Diencephalon (tissue), 1 donor: Measurements from ENCODE around the gene CTCFL. TPM values are rescaled to one million over a fixed set of nuclear protein-coding genes. Genes with fewer than 3 reads are reported as not detected.

ENCODE experiments used
- total RNA-seq: library from RNA; depleted of rRNA; stranded (reverse); fragments of >200 nt; gene quantifications from one replicate; pipeline ENCODE4 v1.2.3, GENCODE V29; 2014

CTCFL gene, protein sequence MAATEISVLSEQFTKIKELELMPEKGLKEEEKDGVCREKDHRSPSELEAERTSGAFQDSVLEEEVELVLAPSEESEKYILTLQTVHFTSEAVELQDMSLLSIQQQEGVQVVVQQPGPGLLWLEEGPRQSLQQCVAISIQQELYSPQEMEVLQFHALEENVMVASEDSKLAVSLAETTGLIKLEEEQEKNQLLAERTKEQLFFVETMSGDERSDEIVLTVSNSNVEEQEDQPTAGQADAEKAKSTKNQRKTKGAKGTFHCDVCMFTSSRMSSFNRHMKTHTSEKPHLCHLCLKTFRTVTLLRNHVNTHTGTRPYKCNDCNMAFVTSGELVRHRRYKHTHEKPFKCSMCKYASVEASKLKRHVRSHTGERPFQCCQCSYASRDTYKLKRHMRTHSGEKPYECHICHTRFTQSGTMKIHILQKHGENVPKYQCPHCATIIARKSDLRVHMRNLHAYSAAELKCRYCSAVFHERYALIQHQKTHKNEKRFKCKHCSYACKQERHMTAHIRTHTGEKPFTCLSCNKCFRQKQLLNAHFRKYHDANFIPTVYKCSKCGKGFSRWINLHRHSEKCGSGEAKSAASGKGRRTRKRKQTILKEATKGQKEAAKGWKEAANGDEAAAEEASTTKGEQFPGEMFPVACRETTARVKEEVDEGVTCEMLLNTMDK
- total RNA-seq: 0.23 TPM

DNA sequence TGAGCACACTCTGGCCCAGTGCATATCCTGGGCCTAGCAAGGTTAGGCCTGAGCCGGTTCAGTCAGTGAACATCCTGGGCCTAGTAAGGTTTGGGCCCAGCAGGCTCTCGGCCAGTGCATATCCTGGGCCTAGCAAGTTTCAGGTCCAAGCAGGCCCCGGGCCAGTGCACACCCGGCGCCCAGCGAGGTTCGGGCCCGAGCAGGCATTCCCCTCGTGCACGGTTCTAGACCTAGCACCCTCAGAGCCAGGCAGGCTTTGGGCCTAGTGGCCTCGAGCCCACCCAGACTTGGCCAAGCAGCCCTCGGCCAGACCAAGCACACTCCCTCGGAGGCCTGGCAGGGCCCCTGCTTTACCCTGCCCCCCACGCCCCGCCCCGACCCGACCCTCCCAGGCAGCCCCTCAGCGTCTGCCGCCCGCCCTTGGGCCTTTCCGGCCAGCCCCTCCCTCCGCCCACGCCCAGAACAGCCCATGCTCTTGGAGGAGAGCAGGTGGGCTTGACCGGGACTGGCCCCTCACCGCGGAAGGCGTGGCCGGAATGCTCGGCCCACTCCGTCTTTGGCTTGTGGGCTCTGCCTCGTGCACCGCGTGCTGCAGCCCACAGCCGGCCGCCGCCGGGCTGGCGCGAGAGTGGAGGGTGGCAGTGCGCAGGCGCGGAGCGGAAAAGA, at the start of gene CTCFL:
Gene CTCFL, minus strand, starts transcription at position 630 of the 666 bp plus-strand sequence. CDS start 935 bp downstream, outside the sequence.

DNA sequence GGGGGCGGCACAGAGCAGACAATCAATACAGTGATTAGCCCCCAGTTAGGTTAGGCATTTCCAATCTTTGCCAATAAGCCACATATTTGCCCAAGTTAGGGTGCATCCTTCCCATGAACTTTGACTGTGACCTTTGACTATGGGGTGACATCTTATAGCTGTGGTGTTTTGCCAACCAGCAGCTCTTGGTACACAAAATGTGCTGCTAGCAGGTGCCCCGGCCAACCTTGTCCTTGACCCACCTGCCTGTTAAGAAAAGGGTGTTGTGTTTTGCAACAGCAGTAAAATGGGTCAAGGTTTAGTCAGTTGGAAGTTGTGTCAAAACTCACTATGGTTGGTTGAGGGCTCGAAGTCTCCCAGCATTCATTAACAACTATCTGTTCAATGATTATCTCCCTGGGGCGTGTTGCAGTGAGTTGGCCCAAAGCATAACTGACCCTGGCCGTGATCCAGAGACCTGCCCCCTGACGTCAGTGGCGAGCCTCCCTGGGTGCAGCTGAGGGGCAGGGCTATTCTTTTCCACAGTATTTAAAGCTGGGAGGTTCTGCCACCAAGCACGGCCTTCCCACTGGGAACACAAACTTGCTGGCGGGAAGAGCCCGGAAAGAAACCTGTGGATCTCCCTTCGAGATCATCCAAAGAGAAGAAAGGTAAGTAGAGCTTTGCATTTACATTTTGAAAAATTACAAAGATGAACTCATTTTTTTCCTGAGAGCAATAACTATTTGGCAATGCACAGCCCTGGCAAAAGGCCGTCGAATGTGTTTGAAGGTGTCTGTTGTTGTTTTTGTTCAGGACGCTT, 35.8 kb upstream of the CTCFL start, which contains the start of gene PCK1:
Gene PCK1, plus strand, starts transcription at position 557 of the 802 bp plus-strand sequence. CDS start 302 bp downstream, outside the sequence.

Other genes starting within 250 kb of the CTCFL start
- gene SPO11, start 195.3 kb downstream of the CTCFL start, total RNA-seq: not detected
- 34.4 TPM for gene RAE1, start 173.9 kb downstream of the CTCFL start, total RNA-seq
- 11.5 TPM for gene RBM38, start 133.7 kb downstream of the CTCFL start, total RNA-seq
- gene PCK1, start 36.0 kb upstream of the CTCFL start, total RNA-seq: not detected
- gene ZBP1, start 95.3 kb upstream of the CTCFL start, total RNA-seq: not detected
- 16.1 TPM for gene PMEPA1, start 184.9 kb upstream of the CTCFL start, total RNA-seq